ENCODE data around the gene WLS. TPM values are rescaled to one million over a fixed set of nuclear protein-coding genes. Genes with fewer than 3 reads are reported as not detected.
"Not testable (repeated sequence)": the region's sequence is repeated elsewhere in the genome, so short reads cannot be mapped to it uniquely, and the experiment has no call there.

Gene WLS
- total RNA-seq, 1 experiment from 2014 or later, result 151 TPM

GRCh38 chr1:68167211-68167610 is 65.1 kb downstream of the WLS start:
- no peak for DNase-seq (ENCODE audit: low spot score)

- DNase-seq (ENCODE audit: low spot score), result no peak
These were observed 66.0 kb downstream of the WLS start for GRCh38 chr1:68166348-68166747.

GRCh38 chr1:68165665-68166064 is 66.7 kb downstream of the WLS start:
- no peak for DNase-seq (ENCODE audit: low spot score)

GRCh38 chr1:68164918-68165317 is 67.4 kb downstream of the WLS start:
- DNase-seq (ENCODE audit: low spot score), result no peak

GRCh38 chr1:68163220-68163619 is 69.1 kb downstream of the WLS start:
- DNase-seq (ENCODE audit: low spot score), result no peak

GRCh38 chr1:68162761-68163160 is 69.6 kb downstream of the WLS start:
- no peak for DNase-seq (ENCODE audit: low spot score)

GRCh38 chr1:68161672-68162071 is 70.7 kb downstream of the WLS start:
- DNase-seq (ENCODE audit: low spot score), result not testable (repeated sequence)

- DNase-seq (ENCODE audit: low spot score), result not testable (repeated sequence)
These were observed 71.4 kb downstream of the WLS start for GRCh38 chr1:68160935-68161334.

GRCh38 chr1:68160021-68160420 is 72.3 kb downstream of the WLS start:
- DNase-seq (ENCODE audit: low spot score), result no peak

GRCh38 chr1:68158837-68159236 is 73.5 kb downstream of the WLS start:
- no peak for DNase-seq (ENCODE audit: low spot score)

- no peak for DNase-seq (ENCODE audit: low spot score)
These were observed 74.9 kb downstream of the WLS start for GRCh38 chr1:68157416-68157815.

GRCh38 chr1:68151690-68152089 is 80.6 kb downstream of the WLS start:
- no peak for DNase-seq (ENCODE audit: low spot score)

GRCh38 chr1:68149907-68150306 is 82.4 kb downstream of the WLS start:
- DNase-seq (ENCODE audit: low spot score), result no peak

- no peak for DNase-seq (ENCODE audit: low spot score)
These were observed 83.1 kb downstream of the WLS start for GRCh38 chr1:68149110-68149798.

GRCh38 chr1:68148631-68149030 is 83.7 kb downstream of the WLS start:
- DNase-seq (ENCODE audit: low spot score), result no peak

GRCh38 chr1:68147534-68148171 is 84.7 kb downstream of the WLS start:
- no peak for DNase-seq (ENCODE audit: low spot score)

- no peak for DNase-seq (ENCODE audit: low spot score)
These were observed 86.8 kb downstream of the WLS start for GRCh38 chr1:68145418-68146126.

GRCh38 chr1:68144856-68145255 is 87.5 kb downstream of the WLS start:
- no peak for DNase-seq (ENCODE audit: low spot score)

- no peak for DNase-seq (ENCODE audit: low spot score)
These were observed 88.7 kb downstream of the WLS start for GRCh38 chr1:68143633-68144032.

- DNase-seq (ENCODE audit: low spot score), result no peak
These were observed 89.9 kb downstream of the WLS start for GRCh38 chr1:68142461-68142860.

GRCh38 chr1:68142036-68142435 is 90.3 kb downstream of the WLS start:
- DNase-seq (ENCODE audit: low spot score), result no peak

GRCh38 chr1:68141071-68142021 is 91.0 kb downstream of the WLS start:
- no peak for DNase-seq (ENCODE audit: low spot score)

All from H4 (cell line).